HepG2 (cell line): ENCODE data around the gene UNC5A. TPM values are rescaled to one million over a fixed set of nuclear protein-coding genes. Genes with fewer than 3 reads are reported as not detected.
A peak's percentile ranks its signal among the peaks of the same experiment; 100 is the strongest.

Experiments used
- ATAC-seq: fragments of 200-7000 bp; cut with Tn5 transposase; 3 replicates; pipeline ENCODE4 v1.9.1; 2020; ENCODE audit warnings: mild to moderate bottlenecking, moderate library complexity
- BruUV-seq: library from RNA; stranded (reverse); fragments of 400-500 nt; replicated peaks from 2 replicates; lab custom pipeline; 2021; lab: Mats Ljungman, UMichigan
- CTCF ChIA-PET: fragments of 300-600 bp; formaldehyde crosslinking; extraction: SDS; loops from one replicate; lab custom pipeline; 2021; ENCODE audit warnings: low total read pairs, inconsistent platforms, low intra/inter-chr PET ratio; lab: Yijun Ruan, JAX
- POLR2A ChIA-PET: fragments of 350-600 bp; sonication (Branson Sonifier 250); formaldehyde crosslinking; loops from one replicate; lab custom pipeline; 2020; ENCODE audit warnings: antibody characterized with exemption, inconsistent platforms; lab: Yijun Ruan, JAX
- DNase-seq: peaks from one replicate; pipeline ENCODE4 v3.0.0-alpha.2; 2015; ENCODE audit warnings: low spot score
- FAIRE-seq: peaks from 3 replicates; lab custom pipeline; 2011; peaks lifted over from hg19 to GRCh38; lab: Jason Lieb, UNC
- H2AFZ ChIP-seq: one replicate; pipeline ENCODE4 v1.6.1; 2011; ENCODE audit warnings: low read length, inconsistent platforms
- H3K27ac ChIP-seq: fragments of 300-600 bp; 3 replicates; pipeline ENCODE4 v1.8.0; 2011; ENCODE audit warnings: mixed run types, mild to moderate bottlenecking, mixed read lengths, low read length, inconsistent platforms; ENCODE audit not compliant: insufficient read depth; ENCODE audit errors: extremely low read length
- H3K27me3 ChIP-seq, 2 experiments: fragments of 200-600 bp in 1 of 2; 2 replicates in 1 of 2; 3 replicates in 1 of 2; pipeline versions ENCODE4 v1.6.0 to v1.8.0; 2011; ENCODE audit warnings: low read length in 2 of 2, mild to moderate bottlenecking in 2 of 2, moderate library complexity in 2 of 2, inconsistent platforms in 1 of 2; ENCODE audit not compliant: insufficient read depth in 2 of 2, control insufficient read depth in 1 of 2
- H3K36me3 ChIP-seq, 2 experiments: fragments of 200-600 bp in 1 of 2; replicated peaks in 1 of 2; 2 replicates in 1 of 2; 3 replicates in 1 of 2; pipeline versions ENCODE4 v1.5.1 to v1.8.0; 2011; ENCODE audit warnings: low read length in 2 of 2, inconsistent platforms in 1 of 2; ENCODE audit not compliant: insufficient read depth in 2 of 2, control insufficient read depth in 1 of 2
- H3K4me1 ChIP-seq: 2 replicates; pipeline ENCODE4 v1.5.1; 2012; ENCODE audit warnings: low read length, inconsistent platforms; ENCODE audit not compliant: insufficient read depth
- H3K4me2 ChIP-seq: 2 replicates; pipeline ENCODE4 v1.6.0; 2011; ENCODE audit warnings: low read depth, low read length, inconsistent platforms
- H3K4me3 ChIP-seq, 3 experiments: fragments of 200-600 bp in 1 of 3; sonication (generic), shearing (Covaris generic) in 1 of 3; replicated peaks in 1 of 3; 2 replicates each; pipeline ENCODE4 v1.5.1; 2011 to 2016; ENCODE audit warnings: low read length in 3 of 3, inconsistent platforms in 2 of 3, low read depth in 2 of 3, mild to moderate bottlenecking in 2 of 3, control low read depth in 1 of 3, mixed read lengths in 1 of 3; ENCODE audit not compliant: insufficient read depth in 1 of 3
- H3K79me2 ChIP-seq: one replicate; pipeline ENCODE4 v1.6.1; 2011; ENCODE audit warnings: low read length, inconsistent platforms; ENCODE audit not compliant: insufficient read depth
- H3K9ac ChIP-seq: 2 replicates; pipeline ENCODE4 v1.6.0; 2011; ENCODE audit warnings: mild to moderate bottlenecking, low read depth, low read length, inconsistent platforms; ENCODE audit not compliant: insufficient read depth
- H3K9me3 ChIP-seq: 2 replicates; pipeline ENCODE4 v1.5.1; 2012; ENCODE audit warnings: mild to moderate bottlenecking, low read length
- H4K20me1 ChIP-seq: 2 replicates; pipeline ENCODE4 v1.6.0; 2011; ENCODE audit warnings: inconsistent platforms, mild to moderate bottlenecking, low read length, moderate library complexity; ENCODE audit not compliant: insufficient read depth
- GABPA ChIP-seq, 2 experiments: IDR thresholded peaks; 2 replicates each; pipeline ENCODE4 v1.6.1; 2011 to 2016; ENCODE audit warnings: low read depth in 2 of 2, low read length in 1 of 2, missing biosample characterization in 1 of 2, missing genetic modification characterization in 1 of 2
- NR2C2 ChIP-seq: sonication (generic); formaldehyde crosslinking; IDR thresholded peaks from 2 replicates; pipeline ENCODE4 v1.4.0; 2020; ENCODE audit warnings: missing genetic modification reagents, mild to moderate bottlenecking, moderate library complexity, borderline replicate concordance
- RFX1 ChIP-seq: fragments of 450-650 bp; IDR thresholded peaks from 2 replicates; pipeline ENCODE4 v1.6.1; 2017
- SNAI1 ChIP-seq: sonication (generic); formaldehyde crosslinking; IDR thresholded peaks from 2 replicates; pipeline ENCODE4 v1.5.0; 2020; ENCODE audit warnings: mild to moderate bottlenecking, missing genetic modification reagents, borderline replicate concordance
- ZBTB38 ChIP-seq: sonication (generic); formaldehyde crosslinking; IDR thresholded peaks from 2 replicates; pipeline ENCODE4 v1.5.1; 2020; ENCODE audit warnings: mild to moderate bottlenecking, missing genetic modification reagents
- ZMYM3 ChIP-seq: sonication (generic); formaldehyde crosslinking; IDR thresholded peaks from 2 replicates; pipeline ENCODE4 v1.5.1; 2020; ENCODE audit warnings: mild to moderate bottlenecking, missing genetic modification reagents
- ZNF205 ChIP-seq: IDR thresholded peaks from 2 replicates; pipeline ENCODE4 v1.6.1; 2018; ENCODE audit warnings: missing biosample characterization, missing genetic modification reagents
- ZNF281 ChIP-seq: sonication (generic); formaldehyde crosslinking; IDR thresholded peaks from 2 replicates; pipeline ENCODE4 v1.4.0; 2020; ENCODE audit warnings: missing genetic modification reagents, borderline replicate concordance
- WGBS: methylation state at CpG from one replicate; pipeline ENCODE4 v1.1.6; 2017; ENCODE audit warnings: low lambda C conversion rate; 5-methylcytosine and 5-hydroxymethylcytosine counted together
- in situ Hi-C: cut with HindIII; loops from 2 replicates; pipeline ENCODE4 v1.10.0; 2017; ENCODE audit warnings: low pct_unique_long_range_greater_than_20kb; ENCODE audit not compliant: extremely low pct_ligation_motif_present
- intact Hi-C: fragments of 100-400 bp; cut with micrococcal nuclease; formaldehyde crosslinking; loops from one replicate; pipeline ENCODE4 v1.10.0; 2022; ENCODE audit not compliant: unreplicated experiment
- polyA plus RNA-seq, 8 experiments: library from polyadenylated mRNA; depleted of rRNA in 3 of 8; stranded (reverse) in 7 of 8; unstranded in 1 of 8; fragments of >200 nt; fragmentation: Illumina TruSeq in 4 of 8; extraction: Trizol in 4 of 8; gene quantifications; 2 replicates each; pipeline versions ENCODE4 v1.2.1 to v1.2.3, GENCODE V29; 2011 to 2016; ENCODE audit warnings: low read depth in 4 of 8, missing spikeins in 1 of 8, mixed read lengths in 1 of 8; ENCODE audit not compliant: insufficient read depth in 1 of 8
- total RNA-seq, 5 experiments: library from RNA; depleted of rRNA; stranded (reverse); fragments of >200 nt; fragmentation: Illumina TruSeq; extraction: Trizol; gene quantifications; 2 replicates each; pipeline ENCODE4 v1.2.3, GENCODE V29; 2016; ENCODE audit warnings: low read depth in 1 of 5

UNC5A gene
- total and polyA plus RNA-seq, 2 of the 13 experiments (the other 11 are each of a cell fraction or from before 2014, with no cell fraction given) = not detected

- TF ChIP-seq ZBTB38 (0 out of 2 replicates have a peak, but pooled peaks have one; percentile 36), ZMYM3 (CRISPR knock-in tag) (0 out of 2 replicates have a peak, but pooled peaks have one; percentile 41), NR2C2 (0 out of 2 replicates have a peak, but pooled peaks have one; percentile 16), SNAI1 (no peak)
Observed at GRCh38 chr5:176846335-176847140, 36.2 kb downstream of the UNC5A start (continued).

GRCh38 chr5:176847148-176847547 is 36.8 kb downstream of the UNC5A start:
- ATAC-seq = no peak
- WGBS = 21% methylated on average over 7 of the region's 18 CpGs

GRCh38 chr5:176847726-176848290 is 37.4 kb downstream of the UNC5A start:
- ChIA-PET CTCF (no interaction called here), POLR2A (no interaction called here)
- FAIRE-seq = no peak
- no peak for TF ChIP-seq ZNF205 (CRISPR knock-in tag)
- TF ChIP-seq ZNF281 (CRISPR knock-in tag) = no peak
- peak; percentile 39; the same call in 1 of the 2 replicates for TF ChIP-seq RFX1

More at GRCh38 chr5:176847148-176847547, 36.8 kb downstream of the UNC5A start:
- DNase-seq (no peak), FAIRE-seq (no peak)
- intact Hi-C loops (no loop called here), in situ Hi-C loops (no loop called here)
- POLR2A ChIA-PET = no interaction called here
- Histone ChIP-seq H3K27ac (no peak overlapping the region), H3K4me2 (no peak overlapping the region), H3K4me3 (no peak overlapping the region), H3K36me3 (no peaks in the 10 kb centered on the region), H2AFZ (no peak overlapping the region), H3K9me3 (no peaks in the 10 kb centered on the region), H3K79me2 (no peaks in the 10 kb centered on the region), H3K9ac (no peak overlapping the region), H4K20me1 (no peaks in the 10 kb centered on the region), H3K4me1 (0 out of 2 replicates have a peak, but pooled peaks cover 13% of the 10 kb centered on the region), H3K27me3 (peaks cover 10 to 75% of the 10 kb centered on the region in 2 experiments; a peak in 4 of 5 replicates)
- CTCF ChIA-PET = no interaction called here
- TF ChIP-seq GABPA (IDR thresholded peaks at IDR 0.05; ENCODE audit: low read depth, low read length) (no peak), GABPA (CRISPR knock-in tag; IDR thresholded peaks at IDR 0.05; ENCODE audit: low read depth) (no peak)
- no TSS peak for BruUV-seq

More at GRCh38 chr5:176847726-176848290, 37.4 kb downstream of the UNC5A start:
- Histone ChIP-seq H4K20me1 (no peaks in the 10 kb centered on the region), H3K4me3 (no peak overlapping the region), H3K9ac (no peak overlapping the region), H3K79me2 (no peaks in the 10 kb centered on the region), H3K9me3 (no peaks in the 10 kb centered on the region), H3K27ac (no peak overlapping the region), H3K4me2 (no peak overlapping the region), H2AFZ (no peak overlapping the region), H3K27me3 (peaks cover 12 to 81% of the 10 kb centered on the region in 2 experiments; a peak in 4 of 5 replicates), H3K36me3 (no peaks in the 10 kb centered on the region), H3K4me1 (0 out of 2 replicates have a peak, but pooled peaks cover 13% of the 10 kb centered on the region)
- ATAC-seq (no peak), DNase-seq (no peak)
- in situ Hi-C loops = no loop called here
- intact Hi-C loops = no loop called here
- BruUV-seq = no TSS peak
- WGBS = 63% methylated on average over 5 of the region's 13 CpGs
